Measurements from ENCODE around the gene GRK3.
A peak's percentile ranks its signal among the peaks of the same experiment; 100 is the strongest.
"Not testable (repeated sequence)": the region's sequence is repeated elsewhere in the genome, so short reads cannot be mapped to it uniquely, and the experiment has no call there.

The GRK3 gene

DNA sequence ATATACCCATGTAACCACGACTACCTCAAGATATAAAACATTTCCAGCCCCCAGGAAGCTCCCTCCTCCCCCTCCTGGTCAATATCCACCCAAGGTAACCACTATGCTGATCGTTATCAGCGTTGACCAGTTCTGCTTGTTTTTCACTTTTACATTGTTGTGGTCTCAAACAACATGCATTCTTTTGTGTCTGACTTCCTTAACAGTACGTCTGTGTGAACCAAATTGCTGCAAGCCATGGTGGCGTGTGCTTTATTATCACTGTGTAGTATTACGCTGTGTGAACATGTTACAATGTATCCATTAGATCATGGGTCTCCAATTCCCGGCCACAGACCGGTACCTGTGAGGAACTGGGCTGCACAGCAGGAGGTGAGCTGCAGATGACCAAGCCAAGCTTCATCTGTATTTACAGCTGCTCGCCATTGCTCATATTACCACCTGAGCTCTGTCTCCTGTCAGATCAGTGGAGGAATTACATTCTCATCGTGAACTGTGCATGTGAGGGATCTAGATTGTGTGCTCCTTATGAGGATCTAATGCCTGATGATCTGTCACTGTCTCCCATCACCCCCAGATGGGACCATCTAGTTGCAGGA lies 15.5 kb upstream of the GRK3 start:
- DNase-seq (ENCODE audit: low read depth in 2 of 3, low spot score in 2 of 3): no peak

DNA sequence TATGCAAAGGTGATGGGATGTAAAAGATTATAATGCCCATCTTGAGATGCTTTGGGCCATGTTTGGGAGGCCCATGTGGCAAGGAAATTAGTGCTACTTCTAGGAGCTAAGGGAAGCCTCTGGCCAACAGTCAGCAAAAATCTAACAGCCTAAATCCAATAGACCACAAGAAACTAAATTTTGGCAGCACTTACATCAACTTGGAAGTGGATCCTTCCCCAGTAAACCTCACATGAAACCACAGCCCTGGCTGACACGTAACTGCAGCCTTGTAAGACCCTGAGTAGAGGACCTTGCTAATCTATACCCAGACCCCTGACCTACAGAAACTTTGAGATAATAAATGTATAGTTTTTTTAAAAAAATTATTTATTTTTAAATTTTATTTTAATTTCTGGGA lies 13.1 kb upstream of the GRK3 start:
- no peak for DNase-seq (ENCODE audit: low read depth in 2 of 3, low spot score in 2 of 3)

DNA sequence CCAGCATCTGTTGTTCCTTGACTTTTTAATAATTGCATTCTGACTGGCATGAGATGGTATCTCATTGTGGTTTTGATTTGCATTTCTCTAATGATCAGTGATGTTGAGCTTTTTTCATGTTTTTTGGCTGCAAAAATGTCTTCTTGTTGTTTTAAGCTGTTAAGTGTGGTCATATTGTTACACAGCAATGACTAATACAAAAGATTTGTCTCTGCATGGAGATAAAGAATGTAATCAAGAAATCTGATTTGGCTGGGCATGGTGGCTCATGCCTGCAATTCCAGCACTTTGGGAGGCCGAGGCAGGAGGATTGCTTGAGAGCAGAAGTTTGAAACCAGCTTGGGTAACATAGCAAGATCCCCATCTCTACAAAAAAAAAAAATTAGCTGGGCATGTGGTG lies 12.1 kb upstream of the GRK3 start:
- DNase-seq (ENCODE audit: low read depth in 2 of 3, low spot score in 2 of 3): not testable (repeated sequence)

DNA sequence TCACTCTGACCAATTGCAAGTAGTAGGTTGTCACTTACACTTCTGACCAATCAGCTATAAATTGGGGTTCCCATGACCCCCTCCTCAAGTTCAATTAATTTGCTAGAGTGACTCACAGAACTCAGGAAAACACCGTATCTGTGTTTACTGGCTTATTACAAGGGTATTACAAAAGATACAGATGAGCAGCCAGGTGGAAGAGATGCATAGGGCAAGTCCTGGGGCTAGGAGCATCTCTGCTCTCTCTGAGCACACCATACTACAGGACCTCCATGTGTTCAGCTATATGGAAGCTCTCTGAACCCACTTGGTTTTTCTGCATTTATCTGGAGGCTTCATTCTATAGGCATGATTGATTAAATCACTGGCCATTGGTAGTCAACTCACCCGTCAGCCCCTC lies 11.3 kb upstream of the GRK3 start:
- no peak for DNase-seq (ENCODE audit: low read depth in 2 of 3, low spot score in 2 of 3)

DNA sequence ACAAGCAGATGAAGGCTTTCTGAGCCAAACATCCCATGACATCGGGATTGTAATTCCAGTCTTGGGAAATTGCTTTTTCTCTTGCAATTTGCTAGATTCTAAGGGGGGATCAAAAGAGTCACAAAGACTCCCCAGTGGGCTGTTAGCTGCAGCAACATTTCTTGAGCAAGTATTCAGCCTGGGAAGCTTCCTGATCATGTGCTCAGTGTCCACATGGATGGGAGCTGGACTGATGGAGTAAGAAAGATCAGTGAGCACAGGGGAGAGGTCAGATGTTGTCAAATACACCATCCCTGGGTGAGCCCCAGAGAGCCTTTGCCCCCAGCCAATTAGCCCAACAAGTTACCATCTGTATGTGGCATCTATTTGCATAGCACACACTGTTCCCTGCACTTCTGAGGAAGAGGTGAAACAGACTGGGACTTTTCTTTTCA lies 10.2 kb upstream of the GRK3 start:
- no peak for DNase-seq (ENCODE audit: low read depth in 2 of 3, low spot score in 2 of 3)

DNA sequence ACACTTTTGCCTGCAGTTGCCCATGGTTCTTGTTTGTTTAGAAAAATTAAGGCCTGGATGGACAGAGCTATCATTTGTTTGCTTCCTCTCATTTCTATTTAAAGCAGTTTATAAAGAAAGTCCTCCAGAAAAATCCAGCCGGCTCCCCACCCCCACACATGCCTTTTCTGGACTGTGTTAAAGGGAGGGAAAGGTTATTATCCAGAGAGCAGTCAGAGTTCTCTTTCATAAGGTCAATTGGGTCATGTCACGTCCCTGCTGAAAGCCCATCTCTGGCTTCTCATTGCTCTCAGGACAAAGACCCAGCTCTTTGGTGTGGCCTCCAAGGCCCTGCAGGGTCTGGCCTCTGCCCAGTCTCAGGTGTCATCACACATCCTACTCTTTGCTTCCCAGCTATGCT lies 9.8 kb upstream of the GRK3 start:
- no peak for DNase-seq (ENCODE audit: low read depth in 2 of 3, low spot score in 2 of 3)

DNA sequence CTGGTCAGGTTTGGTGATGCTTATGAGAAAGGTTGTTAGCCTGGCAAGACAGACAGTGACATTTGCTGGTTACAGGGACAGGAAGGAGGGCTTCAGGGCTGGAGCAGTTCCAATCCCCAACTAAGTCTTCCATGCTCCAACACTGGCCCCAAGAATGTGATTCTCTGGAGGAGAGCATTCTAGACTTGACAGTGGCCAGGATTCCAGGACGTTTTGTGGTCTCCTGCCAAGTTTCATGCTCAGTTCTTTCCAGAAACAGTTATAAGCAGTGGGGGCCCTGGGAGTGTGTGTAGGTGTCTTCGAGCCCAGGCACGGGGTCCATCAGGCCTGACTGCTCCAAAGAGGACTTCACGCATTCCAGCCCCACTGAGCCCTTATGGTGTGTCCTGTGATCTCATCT lies 8.9 kb upstream of the GRK3 start:
- DNase-seq (ENCODE audit: low read depth in 2 of 3, low spot score in 2 of 3): no peak

DNA sequence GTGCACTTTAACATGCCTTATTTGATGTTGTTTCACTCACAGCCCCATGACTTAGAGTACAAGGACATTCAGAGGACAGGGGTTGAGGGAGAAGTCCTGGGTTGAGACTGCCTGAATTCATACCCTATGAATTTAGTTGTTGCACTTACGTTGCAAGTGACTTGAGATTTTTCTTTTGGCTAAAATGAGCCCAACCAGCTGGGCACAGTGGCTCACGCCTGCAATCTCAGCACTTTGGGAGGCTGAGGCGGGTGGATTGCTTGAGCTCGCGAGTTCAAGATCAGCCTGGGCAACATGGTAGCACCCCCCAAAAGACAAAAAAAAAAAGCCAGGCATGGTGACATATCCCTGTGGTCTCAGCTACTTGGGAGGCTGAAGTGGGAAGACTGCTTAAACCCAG lies 7.3 kb upstream of the GRK3 start:
- DNase-seq (ENCODE audit: low read depth in 2 of 3, low spot score in 2 of 3): no peak

DNA sequence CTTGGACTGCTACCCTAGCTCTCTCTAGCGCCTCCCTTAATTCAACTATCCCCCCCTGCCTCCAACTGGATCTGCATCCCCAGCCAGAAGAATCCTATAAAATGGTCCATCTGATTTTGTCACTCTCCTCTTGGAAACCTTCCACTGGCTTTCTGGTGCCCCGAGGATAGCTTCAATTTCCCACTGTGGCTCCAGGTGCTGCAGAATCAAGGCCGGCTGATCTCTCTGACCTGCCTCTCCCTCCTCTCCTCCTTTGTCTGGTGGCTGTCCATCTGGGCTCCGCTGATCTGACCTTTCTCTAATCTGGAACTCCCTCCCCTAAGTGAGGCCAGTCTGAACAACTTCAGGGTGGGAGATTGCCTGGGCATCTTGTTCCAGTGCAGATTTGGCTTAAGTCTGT lies 6.1 kb upstream of the GRK3 start:
- no peak for DNase-seq (ENCODE audit: low read depth in 2 of 3, low spot score in 2 of 3)

DNA sequence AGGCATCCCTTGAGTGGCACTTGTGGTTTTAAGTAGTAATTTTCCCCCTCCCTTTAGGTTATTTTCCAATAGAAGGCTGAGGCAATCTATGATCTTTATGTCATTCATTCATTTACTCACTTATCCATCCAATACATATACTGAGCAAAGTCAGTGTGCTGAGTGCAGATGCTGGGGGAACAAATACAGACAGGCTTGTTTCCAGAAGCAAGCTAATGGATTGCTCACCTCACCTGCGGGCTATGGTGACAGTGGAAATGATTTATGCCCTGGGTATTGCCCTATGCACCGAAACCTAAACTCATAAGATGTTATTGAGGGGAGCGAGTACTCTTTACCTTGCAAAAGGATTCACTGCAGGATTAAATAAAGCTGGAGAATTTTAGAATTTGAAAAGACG lies 4.6 kb upstream of the GRK3 start:
- not testable (repeated sequence) for DNase-seq (ENCODE audit: low read depth in 2 of 3, low spot score in 2 of 3)

DNA sequence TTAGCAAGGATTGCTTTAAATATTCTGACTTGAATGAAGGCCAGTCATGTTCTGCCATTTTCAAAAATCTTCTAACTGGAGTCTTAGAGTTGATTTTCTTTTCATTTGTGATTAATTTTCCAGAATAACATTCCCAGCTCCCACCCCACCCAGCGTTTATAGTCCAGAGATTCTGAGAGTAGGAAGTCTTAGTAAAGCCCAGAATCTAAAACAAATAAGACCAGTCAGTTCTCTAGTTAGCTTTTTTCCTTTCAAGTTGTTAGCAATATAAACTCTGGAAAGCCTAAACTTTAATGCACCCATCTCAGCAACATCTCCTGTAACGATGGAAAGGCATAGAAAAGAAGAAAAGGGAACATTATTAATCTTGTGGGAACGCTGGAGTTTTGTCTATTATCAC lies 3.3 kb upstream of the GRK3 start:
- DNase-seq (ENCODE audit: low read depth in 2 of 3, low spot score in 2 of 3): not testable (repeated sequence)

DNA sequence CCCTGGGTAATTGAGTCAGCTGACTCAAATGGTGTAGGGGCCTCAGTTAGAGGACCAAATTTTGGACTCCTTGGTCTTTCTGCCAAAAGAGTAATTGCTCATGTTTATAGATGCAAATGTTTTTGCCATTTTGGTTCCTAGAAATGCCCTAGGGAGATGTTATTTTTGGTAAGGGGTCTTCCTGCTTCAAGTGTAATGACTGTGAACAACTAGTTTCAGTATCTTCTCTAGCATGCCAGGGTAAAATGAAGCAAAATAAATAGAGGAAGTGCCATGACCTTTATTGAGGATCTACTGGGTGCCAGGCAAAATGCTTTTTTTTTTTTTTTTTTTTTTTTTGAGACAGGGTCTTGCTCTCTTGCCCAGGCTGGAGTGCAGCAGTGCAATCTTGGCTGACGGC lies 2.5 kb upstream of the GRK3 start:
- DNase-seq (ENCODE audit: low read depth in 2 of 3, low spot score in 2 of 3): not testable (repeated sequence)

DNA sequence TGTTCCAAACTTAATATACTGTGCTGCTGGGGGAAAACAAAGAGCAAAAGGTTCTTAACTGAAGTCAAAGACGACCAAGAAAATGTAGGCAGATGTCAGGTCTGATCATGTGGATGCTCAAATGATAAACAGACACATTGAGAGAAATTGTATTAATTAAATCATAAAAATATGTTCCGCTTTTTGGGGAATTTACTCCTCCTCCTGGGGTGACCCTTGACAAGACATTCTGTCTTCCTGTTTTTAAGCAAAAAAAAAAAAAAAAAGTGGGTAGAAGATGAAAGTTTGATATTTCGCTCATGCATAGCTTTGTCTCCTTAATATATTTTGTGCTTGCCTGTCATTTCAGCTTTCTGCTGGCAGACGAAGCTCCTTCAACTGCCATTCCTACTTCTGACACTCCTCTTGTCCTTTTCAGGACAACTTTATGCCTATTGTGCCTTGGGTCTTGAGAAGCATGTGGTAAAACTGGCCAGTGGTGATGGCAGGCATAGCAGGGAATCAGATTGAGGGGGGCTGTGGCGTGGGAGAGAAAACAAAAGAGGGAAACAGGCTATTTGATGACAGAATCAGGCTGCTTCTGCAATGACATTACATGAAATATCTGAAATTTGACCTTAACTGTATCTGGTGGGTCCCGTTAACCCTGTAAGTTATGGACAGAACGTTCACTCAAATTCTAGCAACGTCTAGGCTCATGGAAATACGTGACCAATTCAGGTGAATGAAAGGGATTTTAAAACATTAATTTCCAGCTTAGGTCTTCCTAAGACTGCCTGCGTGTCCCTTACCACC lies 1.3 kb upstream of the GRK3 start:
- not testable (repeated sequence) for DNase-seq (ENCODE audit: low read depth in 2 of 3, low spot score in 2 of 3)

DNA sequence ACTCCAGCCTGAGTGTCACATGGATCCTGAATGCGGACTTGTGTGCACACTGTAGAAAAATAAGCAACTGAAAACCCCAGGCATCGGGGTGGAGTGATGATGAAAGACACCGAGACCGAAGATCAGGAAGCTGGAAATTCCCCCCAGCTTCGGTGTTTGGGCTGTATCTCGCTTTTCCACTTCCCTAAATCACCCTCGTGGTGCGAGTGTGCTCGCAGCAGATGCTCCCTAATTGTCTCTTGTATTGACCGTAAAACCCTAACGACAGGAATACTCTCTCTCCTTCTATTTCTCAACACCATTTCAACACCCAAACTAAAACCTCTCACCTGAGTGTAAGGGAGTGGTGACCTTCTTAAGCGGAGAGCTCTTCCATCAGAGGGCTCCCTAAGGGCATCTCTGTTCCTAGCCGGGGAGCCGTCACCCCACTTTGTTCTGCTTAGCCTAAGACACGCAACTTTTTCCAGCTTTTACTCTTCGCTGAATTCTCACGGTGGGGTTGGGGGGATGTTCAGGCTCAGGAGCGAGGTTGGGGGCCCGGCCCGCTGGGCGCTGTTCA lies 635 bp upstream of the GRK3 start:
- DNase-seq (ENCODE audit: low read depth in 2 of 3, low spot score in 2 of 3): peak in 1 of 3 experiments; percentile 4

DNA sequence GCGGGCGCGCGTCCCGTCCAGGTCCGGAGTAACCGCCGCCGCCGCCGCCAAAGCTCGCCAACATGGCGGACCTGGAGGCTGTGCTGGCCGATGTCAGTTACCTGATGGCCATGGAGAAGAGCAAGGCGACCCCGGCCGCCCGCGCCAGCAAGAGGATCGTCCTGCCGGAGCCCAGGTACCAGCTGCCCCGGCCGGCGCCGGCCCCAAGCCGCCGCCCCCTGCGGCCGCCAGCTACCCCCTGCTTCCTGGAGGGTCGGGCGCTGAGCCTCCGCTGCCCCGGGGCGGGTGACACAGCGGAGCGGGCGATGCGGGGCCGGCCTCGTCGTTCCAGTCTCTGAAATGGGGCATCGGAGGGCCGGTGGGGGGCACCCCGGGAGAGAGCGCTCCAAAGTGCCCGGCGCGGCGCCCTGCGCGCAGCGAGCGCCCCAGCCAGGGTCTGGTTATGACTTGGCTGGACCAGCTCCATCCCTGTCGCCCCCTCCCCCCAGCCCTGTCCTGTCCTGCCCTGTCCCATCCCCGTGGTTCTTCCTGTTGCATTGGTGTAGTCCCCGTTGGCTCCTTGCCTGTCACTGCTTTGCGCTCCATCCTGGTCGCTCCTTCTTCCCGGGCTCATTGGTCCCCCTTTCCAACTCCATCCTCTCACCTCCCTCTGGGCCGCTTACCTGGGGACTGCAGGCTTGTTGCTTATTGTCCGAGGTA lies 653 bp downstream of the GRK3 start:
- DNase-seq (ENCODE audit: low read depth in 2 of 3, low spot score in 2 of 3): peak in 2 of 3 experiments; percentile 4 to 15

DNA sequence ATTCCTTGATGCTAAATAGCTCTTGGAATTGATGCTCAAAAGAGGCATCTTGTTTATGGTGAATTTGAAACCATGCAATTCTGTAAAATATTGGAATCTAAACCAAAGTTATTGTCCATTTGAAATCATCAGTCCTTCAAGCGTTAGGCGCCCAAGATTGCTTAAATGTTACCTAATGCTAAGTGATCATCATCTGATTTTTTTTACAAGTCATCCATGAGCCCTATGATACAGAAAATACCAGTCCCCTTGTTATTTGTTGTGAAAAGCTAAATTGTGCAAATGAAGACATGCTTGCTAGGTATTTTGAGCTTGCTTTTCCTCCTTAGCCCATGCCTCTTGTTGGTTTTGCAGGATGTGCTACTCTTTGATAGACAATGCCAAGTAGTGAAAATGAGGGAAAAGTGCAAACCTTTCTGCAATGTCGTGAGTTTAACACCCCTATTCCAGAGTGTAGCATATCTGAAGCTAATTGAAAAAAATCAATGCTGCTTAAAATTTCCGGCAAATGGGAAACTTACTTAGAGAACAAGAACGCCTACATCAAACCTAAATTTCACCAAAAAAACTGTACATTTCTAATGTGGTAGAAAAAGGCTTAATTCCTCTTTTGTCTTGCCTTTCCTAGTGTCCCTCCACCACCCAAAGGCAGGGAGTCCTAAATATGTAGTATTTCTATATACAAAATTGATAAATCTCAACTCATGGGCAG lies 1.9 kb downstream of the GRK3 start:
- no peak for DNase-seq (ENCODE audit: low read depth in 2 of 3, low spot score in 2 of 3)

DNA sequence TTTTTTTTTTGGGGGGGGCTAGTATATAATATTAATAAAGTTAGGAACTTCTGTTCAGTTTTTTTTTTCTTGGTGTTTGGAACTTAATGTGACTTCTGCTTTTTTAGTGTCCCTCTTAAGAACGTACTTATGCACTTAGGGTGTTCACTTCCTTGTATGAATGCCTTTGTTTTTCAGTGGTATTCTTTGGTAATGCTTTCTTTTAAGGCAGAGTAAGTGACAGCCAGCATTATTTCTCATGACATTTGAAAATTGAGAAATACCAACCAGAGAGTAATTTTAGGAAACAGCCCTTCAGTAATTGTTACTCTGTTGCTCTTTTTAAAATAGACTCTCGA lies 2.4 kb downstream of the GRK3 start:
- DNase-seq (ENCODE audit: low read depth in 2 of 3, low spot score in 2 of 3): no peak

DNA sequence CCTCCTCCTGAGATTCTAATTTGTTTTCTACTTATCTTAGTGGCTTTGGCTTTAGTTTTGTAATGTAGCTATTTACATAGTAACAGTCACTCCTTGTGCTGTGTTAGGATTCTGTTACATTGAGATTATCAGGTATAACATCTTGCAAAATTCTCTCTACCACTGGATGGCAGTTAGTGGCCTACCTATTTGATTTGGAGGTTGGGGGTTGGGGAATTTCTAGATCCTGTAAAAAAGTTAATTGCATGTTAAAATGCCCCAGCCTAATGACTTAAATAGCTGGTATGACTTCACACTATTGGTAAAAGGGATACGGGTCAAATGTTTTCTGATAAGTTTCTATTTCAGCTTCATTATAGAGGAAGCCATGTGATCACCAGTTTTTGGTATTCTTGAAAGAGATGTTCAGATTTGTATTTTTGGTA lies 2.8 kb downstream of the GRK3 start:
- DNase-seq (ENCODE audit: low read depth in 2 of 3, low spot score in 2 of 3): no peak

DNA sequence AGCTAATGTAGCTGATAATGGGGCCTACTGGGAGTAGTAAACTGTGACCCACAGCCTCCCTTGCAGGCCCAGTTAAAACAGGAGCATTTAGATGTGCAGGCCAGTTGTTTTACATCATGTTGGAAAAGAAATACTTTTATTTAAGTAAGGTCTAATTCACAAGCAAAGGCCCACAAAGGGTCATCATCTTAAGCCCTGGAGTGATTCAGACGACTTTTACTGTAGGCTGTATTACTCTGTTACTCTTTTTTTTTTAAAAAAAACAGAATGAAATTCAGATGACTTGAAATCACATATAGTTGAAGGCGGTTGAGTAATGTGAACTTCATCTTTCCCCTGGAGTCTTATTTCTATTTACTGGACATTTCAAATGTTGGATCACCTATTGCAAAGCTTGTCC lies 3.6 kb downstream of the GRK3 start:
- DNase-seq (ENCODE audit: low read depth in 2 of 3, low spot score in 2 of 3): not testable (repeated sequence)

DNA sequence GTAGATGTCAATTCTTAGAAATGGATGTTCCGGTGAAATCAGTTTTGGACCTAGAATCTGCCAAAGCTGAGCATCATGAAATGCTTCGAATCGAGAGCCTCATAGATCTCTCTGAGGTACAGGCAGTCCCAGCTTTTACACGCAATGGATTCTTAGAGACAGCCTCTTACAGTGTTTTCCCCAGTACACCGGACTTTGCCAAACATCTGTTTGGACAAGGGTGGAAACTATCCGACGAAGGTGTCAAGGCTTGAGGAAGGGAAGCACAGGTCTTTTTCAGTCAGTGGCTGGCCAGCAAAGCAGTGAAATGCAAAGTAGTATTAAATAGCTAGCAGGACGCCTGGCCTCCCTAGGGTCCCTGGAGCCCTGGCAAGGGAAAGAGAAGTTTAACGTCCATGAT lies 4.9 kb downstream of the GRK3 start:
- DNase-seq (ENCODE audit: low read depth in 2 of 3, low spot score in 2 of 3): no peak

DNA sequence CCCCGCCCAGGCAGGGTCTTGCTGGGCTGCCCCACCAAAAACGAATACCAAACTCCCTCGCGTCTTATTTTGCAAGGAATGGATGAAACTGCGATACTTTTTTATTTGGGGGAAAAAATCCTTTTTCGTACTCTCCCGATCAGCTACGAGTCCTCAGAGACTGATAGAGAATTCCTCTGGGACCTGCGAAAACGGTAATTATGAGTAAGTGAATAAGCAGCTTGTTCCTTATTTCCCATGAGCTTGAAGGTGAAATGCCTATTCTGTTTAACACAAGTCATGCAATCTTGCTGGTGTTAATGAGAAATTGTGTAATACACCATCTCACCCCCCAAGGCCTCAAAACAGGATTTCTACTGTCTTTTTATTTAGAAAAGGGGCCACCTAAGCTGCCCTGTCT lies 5.5 kb downstream of the GRK3 start:
- no peak for DNase-seq (ENCODE audit: low read depth in 2 of 3, low spot score in 2 of 3)

Data from activated CD8-positive, alpha-beta memory T cell treated with anti-CD3 and anti-CD28 coated beads for 48 hours (primary cell).